Small intestine (tissue), 7 donors: ENCODE data around the gene MANSC4. TPM values are rescaled to one million over a fixed set of nuclear protein-coding genes. Genes with fewer than 3 reads are reported as not detected.

ENCODE experiments used
- DNase-seq, 2 donors: peaks; one replicate each; pipeline versions ENCODE4 v3.0.0 to v3.0.0-alpha.2; 2013
- FAIRE-seq: peaks from 2 replicates; lab custom pipeline; 2012; peaks lifted over from hg19 to GRCh38; lab: Jason Lieb, UNC
- H3K27ac ChIP-seq, 3 donors: one replicate each; pipeline ENCODE4 v1.5.1; 2013; ENCODE audit warnings: low read length in 2 of 3, mild to moderate bottlenecking in 2 of 3, control low read depth in 1 of 3, inconsistent platforms in 1 of 3, low read depth in 1 of 3, moderate library complexity in 1 of 3
- H3K27me3 ChIP-seq, 3 donors: one replicate each; pipeline ENCODE4 v1.6.1; 2013; ENCODE audit warnings: low read length in 3 of 3, inconsistent platforms in 1 of 3; ENCODE audit not compliant: control insufficient read depth in 3 of 3, insufficient read depth in 3 of 3
- H3K36me3 ChIP-seq, 3 donors: one replicate each; pipeline ENCODE4 v1.6.1; 2013; ENCODE audit warnings: low read length in 3 of 3, inconsistent platforms in 1 of 3, low read depth in 1 of 3, mild to moderate bottlenecking in 1 of 3, moderate library complexity in 1 of 3; ENCODE audit not compliant: control insufficient read depth in 3 of 3, insufficient read depth in 2 of 3
- H3K4me1 ChIP-seq, 3 donors: one replicate each; pipeline ENCODE4 v1.6.1; 2013; ENCODE audit warnings: low read length in 2 of 3, inconsistent platforms in 1 of 3, low read depth in 1 of 3, mild to moderate bottlenecking in 1 of 3, moderate library complexity in 1 of 3; ENCODE audit not compliant: control insufficient read depth in 3 of 3, insufficient read depth in 2 of 3
- H3K4me3 ChIP-seq, 3 donors: one replicate each; pipeline ENCODE4 v1.5.1; 2013; ENCODE audit warnings: low read length in 3 of 3, control low read depth in 1 of 3, inconsistent platforms in 1 of 3, low read depth in 1 of 3, mild to moderate bottlenecking in 1 of 3, moderate library complexity in 1 of 3
- H3K9me3 ChIP-seq, 2 donors: one replicate each; pipeline ENCODE4 v1.6.1; 2013; ENCODE audit warnings: low read depth in 1 of 2, low read length in 1 of 2; ENCODE audit not compliant: control insufficient read depth in 2 of 2, insufficient read depth in 1 of 2
- WGBS, 3 donors: extraction: QIAGEN DNeasy Blood & Tissue Kit; methylation state at CpG; one replicate each; pipeline ENCODE4 v1.1.7; 2013; 5-methylcytosine and 5-hydroxymethylcytosine counted together
- polyA plus RNA-seq, 4 donors: library from polyadenylated mRNA; stranded (reverse) in 3 of 4; unstranded in 1 of 4; fragments of 200-250 nt in 3 of 4; fragments of 120-200 nt in 1 of 4; gene quantifications; one replicate each; pipeline versions ENCODE4 v1.2.1 to v1.2.3, GENCODE V29; 2013
- donor health status: healthy with polysubstance abuse.
- donor health status: control.
- donor health status: control.
- donor health status: Bipolar disorder and iron deficiency.
- donor health status: healthy.

Gene MANSC4
- polyA plus RNA-seq, 4 donors = 0.06 TPM; not detected in 3

GRCh38 chr12:27796128-27796527, 16.1 kb upstream of the MANSC4 start:
- FAIRE-seq = no peak
- no peaks in the 10 kb centered on the region for H3K4me1 ChIP-seq
- no peaks in the 10 kb centered on the region for H3K9me3 ChIP-seq
- peaks cover 11 to 36% (median 14%) of the 10 kb centered on the region in 3 donors for H3K36me3 ChIP-seq
- WGBS, 3 donors = 80 to 94% (median 87%) methylated on average over 7 of the region's 7 CpGs
- H3K27ac ChIP-seq = no peak overlapping the region
- no peak for DNase-seq
- H3K27me3 ChIP-seq = no peaks in the 10 kb centered on the region
- H3K4me3 ChIP-seq = no peak overlapping the region

GRCh38 chr12:27794818-27795584, 15.0 kb upstream of the MANSC4 start:
- DNase-seq (no peak), FAIRE-seq (no peak)
- Histone ChIP-seq H3K4me1 (no peaks in the 10 kb centered on the region), H3K4me3 (no peak overlapping the region), H3K36me3 (peaks cover 11 to 40% (median 14%) of the 10 kb centered on the region in 3 donors), H3K9me3 (no peaks in the 10 kb centered on the region), H3K27me3 (no peaks in the 10 kb centered on the region), H3K27ac (no peak overlapping the region)
- WGBS, 3 donors = 81 to 88% (median 82%) methylated on average over 6 of the region's 6 CpGs

GRCh38 chr12:27790179-27790578, 10.1 kb upstream of the MANSC4 start:
- no peak overlapping the region for H3K4me3 ChIP-seq
- no peaks in the 10 kb centered on the region for H3K4me1 ChIP-seq
- no peaks in the 10 kb centered on the region for H3K9me3 ChIP-seq
- DNase-seq = no peak
- no peak for FAIRE-seq
- H3K27me3 ChIP-seq = no peaks in the 10 kb centered on the region
- 88 to 98% (median 98%) methylated on average over 2 of the region's 2 CpGs for WGBS, 3 donors
- no peak overlapping the region for H3K27ac ChIP-seq
- H3K36me3 ChIP-seq = peaks cover 0 to 40% (median 7%) of the 10 kb centered on the region in 3 donors

- H3K4me1 ChIP-seq = no peaks in the 10 kb centered on the region
Observed at GRCh38 chr12:27787559-27787958, 7.5 kb upstream of the MANSC4 start.

GRCh38 chr12:27785882-27786570, 6.0 kb upstream of the MANSC4 start:
- WGBS, 3 donors = 62 to 86% (median 74%) methylated on average over 3 of the region's 3 CpGs
- Histone ChIP-seq H3K4me3 (no peak overlapping the region), H3K36me3 (peaks cover 0 to 23% (median 3%) of the 10 kb centered on the region in 3 donors), H3K4me1 (peaks cover 0 to 8% (median 2%) of the 10 kb centered on the region in 3 donors), H3K27ac (no peak overlapping the region), H3K27me3 (no peaks in the 10 kb centered on the region), H3K9me3 (no peaks in the 10 kb centered on the region)
- FAIRE-seq (no peak), DNase-seq (no peak)

More at GRCh38 chr12:27787559-27787958, 7.5 kb upstream of the MANSC4 start:
- Histone ChIP-seq H3K4me3 (no peak overlapping the region), H3K36me3 (peaks cover 0 to 29% (median 3%) of the 10 kb centered on the region in 3 donors), H3K27me3 (no peaks in the 10 kb centered on the region), H3K9me3 (no peaks in the 10 kb centered on the region), H3K27ac (no peak overlapping the region)
- FAIRE-seq = no peak
- peak in 1 of 2 donors; percentile 8 for DNase-seq
- 66 to 91% (median 82%) methylated on average over 2 of the region's 2 CpGs for WGBS, 3 donors

GRCh38 chr12:27782481-27782880, 2.4 kb upstream of the MANSC4 start:
- no peak overlapping the region for H3K27ac ChIP-seq
- FAIRE-seq = no peak
- H3K36me3 ChIP-seq = peaks cover 0 to 17% (median 0%) of the 10 kb centered on the region in 3 donors
- DNase-seq = no peak
- H3K27me3 ChIP-seq = no peaks in the 10 kb centered on the region
- peaks cover 0 to 13% (median 2%) of the 10 kb centered on the region in 3 donors for H3K4me1 ChIP-seq
- no peak overlapping the region for H3K4me3 ChIP-seq
- no peaks in the 10 kb centered on the region for H3K9me3 ChIP-seq
- WGBS, 3 donors = 86 to 93% (median 90%) methylated on average over 1 of the region's 1 CpG

GRCh38 chr12:27781680-27782079, 1.6 kb upstream of the MANSC4 start:
- Histone ChIP-seq H3K27me3 (no peaks in the 10 kb centered on the region), H3K36me3 (peaks cover 0 to 17% (median 0%) of the 10 kb centered on the region in 3 donors), H3K9me3 (no peaks in the 10 kb centered on the region), H3K4me3 (peak overlapping the region in 1 of 3 donors; percentile 61), H3K4me1 (peaks cover 0 to 13% (median 2%) of the 10 kb centered on the region in 3 donors), H3K27ac (peak overlapping the region in 2 of 3 donors; percentile 6 to 75)
- WGBS, 3 donors = 55 to 78% (median 68%) methylated on average over 5 of the region's 5 CpGs
- FAIRE-seq (no peak), DNase-seq (peak in 1 of 2 donors; percentile 8)

GRCh38 chr12:27780612-27781408, 774 bp upstream of the MANSC4 start:
- H3K27ac ChIP-seq = peak overlapping the region; percentile 75 to 91 (median 86)
- H3K9me3 ChIP-seq = no peaks in the 10 kb centered on the region
- peak overlapping the region; percentile 61 to 76 (median 66) for H3K4me3 ChIP-seq
- no peak for FAIRE-seq
- peak; percentile 52 to 65 for DNase-seq
- H3K4me1 ChIP-seq = peaks cover 0 to 13% (median 2%) of the 10 kb centered on the region in 3 donors
- peaks cover 0 to 17% (median 0%) of the 10 kb centered on the region in 3 donors for H3K36me3 ChIP-seq
- no peaks in the 10 kb centered on the region for H3K27me3 ChIP-seq
- 1 to 9% (median 6%) methylated on average over 26 to 27 of the region's 27 CpGs for WGBS, 3 donors
